T-helper 17 cell (primary cell): Measurements from ENCODE around the gene NUDT1. TPM values are rescaled to one million over a fixed set of nuclear protein-coding genes. Genes with fewer than 3 reads are reported as not detected.

Source experiments
- total RNA-seq, 4 donors: library from RNA in 2 of 4; stranded (reverse) in 2 of 4; gene quantifications; one replicate each; pipeline ENCODE4 v1.2.3 and lab custom pipeline; 2022 to 2026

NUDT1 gene
- total RNA-seq, 2 donors from 2014 or later: 12.7 to 16.2 TPM

Other genes starting within 250 kb of the NUDT1 start
- gene MAD1L1, start 9.3 kb upstream of the NUDT1 start, total RNA-seq: 100 to 1,000 TPM in 1 of 2 donors, 10 to 100 TPM in 1; 81.3 to 115 TPM
- 1 to 10 TPM; 4.1 to 4.2 TPM for gene MRM2, start within 50 bp of the NUDT1 start, total RNA-seq
- gene SNX8, start 72.2 kb downstream of the NUDT1 start, total RNA-seq: 1 to 10 TPM; 8.6 to 9.3 TPM
- 100 to 1,000 TPM; 139 to 176 TPM for gene EIF3B, start 112.6 kb downstream of the NUDT1 start, total RNA-seq
- 10 to 100 TPM; 18.7 to 19.5 TPM for gene CHST12, start 161.4 kb downstream of the NUDT1 start, total RNA-seq
- gene GRIFIN, start 234.2 kb downstream of the NUDT1 start, total RNA-seq: not detected